Measurements from ENCODE around the gene SEMA4D. TPM values are rescaled to one million over a fixed set of nuclear protein-coding genes. Genes with fewer than 3 reads are reported as not detected.
A peak's percentile ranks its signal among the peaks of the same experiment; 100 is the strongest.
"Not testable (repeated sequence)": the region's sequence is repeated elsewhere in the genome, so short reads cannot be mapped to it uniquely, and the experiment has no call there.

Gene SEMA4D
- total RNA-seq, 1 donor from 2014 or later: 368 TPM

DNA sequence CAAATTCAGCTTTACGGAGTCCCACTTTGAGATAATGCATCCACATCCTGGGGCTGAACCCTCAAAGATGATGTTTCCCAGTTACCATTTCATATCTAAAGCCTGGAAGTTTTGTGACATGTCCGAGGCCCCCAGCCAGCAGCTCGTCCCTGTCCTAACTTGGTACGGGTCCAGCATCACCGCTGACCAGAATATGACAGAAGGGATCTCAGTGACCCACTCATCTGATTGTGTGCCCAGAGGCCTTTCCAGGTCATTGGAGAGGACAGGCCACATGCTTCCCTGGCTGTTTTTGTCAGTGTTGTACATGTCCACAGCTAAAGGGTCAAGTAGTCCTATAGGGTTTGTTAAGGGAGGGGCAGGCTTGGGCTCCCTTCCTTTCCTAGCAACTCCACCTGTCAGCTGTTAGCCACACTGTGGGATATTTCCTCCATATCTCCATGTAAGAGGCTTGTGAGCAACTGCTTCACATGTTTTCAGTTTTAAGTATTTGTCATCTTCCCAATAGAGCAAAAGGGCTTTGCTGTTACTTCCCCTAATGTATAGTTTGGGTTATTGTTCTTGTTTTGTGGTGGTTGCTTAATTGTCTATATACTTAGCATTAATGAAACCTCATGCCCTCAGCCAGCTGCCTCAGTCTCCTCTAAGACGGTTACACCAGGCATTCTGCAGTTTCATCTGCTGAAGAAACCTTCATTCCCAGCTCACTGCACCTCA lies 146.2 kb downstream of the SEMA4D start:
- peaks cover 80% of the 10 kb centered on the region for H3K36me3 Mint-ChIP-seq (ENCODE audit: low read depth)
- intact Hi-C loops (cut with micrococcal nuclease): no loop called here

DNA sequence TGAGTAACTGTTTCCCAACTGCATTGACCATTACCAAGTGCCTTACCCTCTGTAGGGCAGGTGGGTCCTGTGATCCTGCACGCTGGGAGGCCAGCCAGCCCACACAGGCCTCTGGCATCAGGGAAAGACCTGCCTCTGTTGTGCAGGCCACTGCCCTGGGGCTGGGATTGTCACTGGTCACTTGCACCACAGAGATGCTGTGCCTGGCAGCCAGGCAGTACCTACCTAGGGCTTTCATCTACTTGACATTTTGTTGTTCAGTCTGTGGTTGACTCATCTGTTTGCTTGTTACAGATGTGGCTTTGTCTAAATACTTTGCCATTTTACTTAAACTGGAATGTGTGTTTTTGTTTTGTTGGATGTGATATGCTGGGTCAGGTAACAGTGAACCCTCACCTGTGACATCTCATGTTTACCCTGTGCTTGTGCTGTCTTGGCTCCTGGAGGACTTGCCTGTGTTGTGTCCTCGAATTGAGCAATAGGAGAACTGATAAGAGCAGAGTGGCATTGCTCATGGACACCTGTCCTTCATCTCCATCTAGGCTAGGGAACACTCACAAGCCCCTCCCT lies 146.8 kb downstream of the SEMA4D start:
- H3K27ac Mint-ChIP-seq: peak overlapping the region; percentile 54
- H3K36me3 Mint-ChIP-seq (ENCODE audit: low read depth): peaks cover 82% of the 10 kb centered on the region
- no peak for DNase-seq
- H3K27me3 Mint-ChIP-seq: no peaks in the 10 kb centered on the region
- intact Hi-C loops (cut with micrococcal nuclease): no loop called here
- peaks cover 14% of the 10 kb centered on the region for H3K4me1 Mint-ChIP-seq
- no peak overlapping the region for H3K4me3 Mint-ChIP-seq
- no peaks in the 10 kb centered on the region for H3K9me3 Mint-ChIP-seq

More for the DNA sequence above, 146.2 kb downstream of the SEMA4D start:
- no peaks in the 10 kb centered on the region for H3K9me3 Mint-ChIP-seq
- H3K27me3 Mint-ChIP-seq: no peaks in the 10 kb centered on the region
- DNase-seq: no peak
- H3K4me3 Mint-ChIP-seq: peak overlapping the region; percentile 62
- H3K4me1 Mint-ChIP-seq: peaks cover 14% of the 10 kb centered on the region
- peak overlapping the region; percentile 54 for H3K27ac Mint-ChIP-seq

DNA sequence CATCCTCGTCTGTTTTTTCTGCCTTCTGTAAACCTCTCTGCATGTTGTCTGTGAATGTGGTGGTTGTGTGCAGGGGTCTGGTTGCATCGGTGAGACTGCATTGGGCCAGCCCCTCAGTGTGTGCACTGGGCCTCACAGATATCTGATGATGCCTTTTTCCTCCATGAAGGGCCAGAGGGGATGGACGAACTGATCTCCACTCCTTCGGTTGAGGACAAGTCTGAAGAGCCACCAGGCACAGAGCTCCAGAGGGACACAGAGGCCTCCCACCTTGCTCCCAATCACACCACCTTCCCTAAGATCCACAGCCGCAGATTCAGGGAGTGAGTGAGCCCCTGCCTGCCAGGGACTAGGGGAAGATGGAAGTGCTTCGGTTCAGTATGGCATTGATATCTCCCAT lies 148.3 kb downstream of the SEMA4D start:
- intact Hi-C loops (cut with micrococcal nuclease): no loop called here
- peaks cover 81% of the 10 kb centered on the region for H3K36me3 Mint-ChIP-seq (ENCODE audit: low read depth)
- H3K27ac Mint-ChIP-seq: no peak overlapping the region
- no peak overlapping the region for H3K4me3 Mint-ChIP-seq
- DNase-seq: no peak
- H3K9me3 Mint-ChIP-seq: no peaks in the 10 kb centered on the region
- H3K4me1 Mint-ChIP-seq: peaks cover 17% of the 10 kb centered on the region
- no peaks in the 10 kb centered on the region for H3K27me3 Mint-ChIP-seq

DNA sequence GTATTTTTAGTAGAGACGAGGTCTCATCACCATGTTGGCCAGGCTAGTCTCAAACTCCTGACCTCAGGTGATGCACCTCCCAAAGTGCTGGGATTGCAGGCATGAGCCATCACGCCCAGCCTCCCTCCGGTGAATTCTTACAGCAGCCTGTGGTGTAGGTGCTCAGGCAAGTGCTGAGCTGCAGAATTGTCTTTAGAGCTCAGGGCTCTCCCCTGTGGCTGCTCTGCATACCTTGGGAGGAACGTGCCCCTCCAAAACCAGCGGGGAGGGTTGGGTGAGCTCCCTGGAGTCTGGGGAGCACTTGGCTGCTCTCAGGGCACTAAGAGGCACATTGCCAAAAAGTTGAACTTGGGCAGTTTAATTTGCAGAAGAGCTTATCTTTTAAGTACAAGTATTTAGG lies 150.3 kb downstream of the SEMA4D start:
- DNase-seq: no peak
- peak overlapping the region; percentile 13 for H3K27ac Mint-ChIP-seq
- H3K4me3 Mint-ChIP-seq: no peak overlapping the region
- no peaks in the 10 kb centered on the region for H3K27me3 Mint-ChIP-seq
- H3K36me3 Mint-ChIP-seq (ENCODE audit: low read depth): peaks cover 88% of the 10 kb centered on the region
- intact Hi-C loops (cut with micrococcal nuclease): no loop called here
- peaks cover 19% of the 10 kb centered on the region for H3K4me1 Mint-ChIP-seq
- peaks cover 5% of the 10 kb centered on the region for H3K9me3 Mint-ChIP-seq

- intact Hi-C loops (cut with micrococcal nuclease): no loop called here
- Mint-ChIP-seq H3K4me1 (peaks cover 13% of the 10 kb centered on the region), H3K36me3 (ENCODE audit: low read depth) (peaks cover 89% of the 10 kb centered on the region), H3K9me3 (peaks cover 5% of the 10 kb centered on the region), H3K4me3 (no peak overlapping the region), H3K27me3 (no peaks in the 10 kb centered on the region), H3K27ac (no peak overlapping the region)
- no peak for DNase-seq
Measured at GRCh38 chr9:89346696-89347095, 151.2 kb downstream of the SEMA4D start.

DNA sequence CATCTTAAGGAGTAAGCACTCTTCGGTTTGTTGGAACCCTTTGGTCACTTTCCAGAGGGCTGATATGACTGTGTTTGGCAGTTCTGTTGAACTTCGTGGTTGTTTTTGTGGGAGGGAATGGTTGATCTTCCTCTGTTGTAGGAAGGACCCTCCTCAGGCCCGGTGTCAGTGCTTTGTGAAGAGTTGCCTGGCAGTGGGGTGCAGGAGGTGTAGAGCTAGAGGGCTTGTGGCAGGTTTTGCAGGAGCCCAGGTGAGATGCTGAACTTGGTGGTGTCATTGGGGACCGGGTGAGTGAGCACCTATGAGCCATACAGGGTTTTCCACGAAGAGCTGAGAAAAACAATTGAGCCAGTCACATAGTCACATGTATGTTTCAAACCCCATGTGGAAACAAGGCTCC lies 152.4 kb downstream of the SEMA4D start:
- H3K36me3 Mint-ChIP-seq (ENCODE audit: low read depth): peaks cover 87% of the 10 kb centered on the region
- no peaks in the 10 kb centered on the region for H3K27me3 Mint-ChIP-seq
- H3K4me1 Mint-ChIP-seq: peaks cover 15% of the 10 kb centered on the region
- no peak overlapping the region for H3K27ac Mint-ChIP-seq
- peaks cover 5% of the 10 kb centered on the region for H3K9me3 Mint-ChIP-seq
- DNase-seq: no peak
- intact Hi-C loops (cut with micrococcal nuclease): no loop called here
- H3K4me3 Mint-ChIP-seq: no peak overlapping the region

DNA sequence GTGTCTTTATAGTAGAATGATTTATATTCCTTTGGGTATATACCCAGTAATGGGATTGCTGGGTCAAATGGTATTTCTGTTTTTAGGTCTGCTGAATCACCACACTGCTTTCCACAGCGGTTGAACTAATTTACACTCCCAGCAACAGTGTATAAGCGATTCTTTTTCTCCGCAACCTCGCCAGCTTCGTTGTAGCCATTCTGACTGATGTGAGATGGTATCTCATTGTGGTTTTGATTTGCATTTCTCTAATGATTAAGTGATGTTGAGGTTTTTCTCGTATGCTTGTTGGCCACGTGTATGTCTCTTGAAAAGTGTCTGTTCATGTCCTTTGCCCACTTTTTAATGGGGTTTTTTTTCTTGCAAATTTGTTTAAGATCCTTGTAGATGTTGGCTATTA lies 154.1 kb downstream of the SEMA4D start:
- not testable (repeated sequence) for H3K9me3 Mint-ChIP-seq, DNase-seq, H3K27me3 Mint-ChIP-seq, H3K27ac Mint-ChIP-seq, H3K4me3 Mint-ChIP-seq
- peaks cover 87% of the 10 kb centered on the region for H3K36me3 Mint-ChIP-seq (ENCODE audit: low read depth)
- intact Hi-C loops (cut with micrococcal nuclease): loop anchor here (5.0 kb wide), 1 partner anchor 68 kb away; no protein-coding TSS in a partner anchor
- H3K4me1 Mint-ChIP-seq: peaks cover 25% of the 10 kb centered on the region

- Mint-ChIP-seq H3K36me3 (ENCODE audit: low read depth) (peaks cover 87% of the 10 kb centered on the region), H3K27ac (no peak overlapping the region), H3K27me3 (no peaks in the 10 kb centered on the region), H3K9me3 (peaks cover 5% of the 10 kb centered on the region), H3K4me3 (no peak overlapping the region), H3K4me1 (peaks cover 29% of the 10 kb centered on the region)
- no peak for DNase-seq
- intact Hi-C loops (cut with micrococcal nuclease): loop anchor here (5.0 kb wide), 1 partner anchor 69 kb away; no protein-coding TSS in a partner anchor
Measured at GRCh38 chr9:89342948-89343347, 155.0 kb downstream of the SEMA4D start.

DNA sequence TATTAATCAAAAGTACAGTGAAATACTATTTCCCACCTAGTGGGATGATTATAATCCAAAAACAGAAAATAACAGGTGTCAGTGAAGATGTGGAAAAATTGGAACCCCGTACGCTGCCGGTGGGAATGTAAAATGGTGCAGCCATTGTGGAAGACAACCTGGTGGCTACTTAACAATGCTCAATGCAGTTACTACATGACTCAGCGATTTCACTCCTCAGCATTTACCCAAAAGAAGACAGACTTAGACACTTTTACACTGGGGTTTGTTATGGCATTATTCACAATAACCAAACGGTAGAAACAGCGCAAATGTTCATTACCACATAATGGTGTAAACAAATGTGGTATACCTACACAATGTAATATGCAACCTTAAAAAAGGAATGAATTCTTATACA lies 155.7 kb downstream of the SEMA4D start:
- H3K27ac Mint-ChIP-seq: no peak overlapping the region

GRCh38 chr9:89340332-89340731 lies 157.6 kb downstream of the SEMA4D start:
- peaks cover 77% of the 10 kb centered on the region for H3K36me3 Mint-ChIP-seq (ENCODE audit: low read depth)
- intact Hi-C loops (cut with micrococcal nuclease): loop anchor here (2.0 to 5.0 kb wide), 2 partner anchors 22 to 72 kb away; partner anchors contain the start of gene SECISBP2
- H3K9me3 Mint-ChIP-seq: peaks cover 5% of the 10 kb centered on the region
- peaks cover 29% of the 10 kb centered on the region for H3K4me1 Mint-ChIP-seq
- H3K27ac Mint-ChIP-seq: peak overlapping the region; percentile 73
- DNase-seq: no peak
- no peaks in the 10 kb centered on the region for H3K27me3 Mint-ChIP-seq
- peak overlapping the region; percentile 20 for H3K4me3 Mint-ChIP-seq

More for the DNA sequence above, 155.7 kb downstream of the SEMA4D start:
- peaks cover 32% of the 10 kb centered on the region for H3K4me1 Mint-ChIP-seq
- H3K4me3 Mint-ChIP-seq: no peak overlapping the region
- H3K27me3 Mint-ChIP-seq: no peaks in the 10 kb centered on the region
- H3K36me3 Mint-ChIP-seq (ENCODE audit: low read depth): peaks cover 90% of the 10 kb centered on the region
- intact Hi-C loops (cut with micrococcal nuclease): loop anchor here (5.0 kb wide), 1 partner anchor 70 kb away; no protein-coding TSS in a partner anchor
- peaks cover 5% of the 10 kb centered on the region for H3K9me3 Mint-ChIP-seq
- no peak for DNase-seq

DNA sequence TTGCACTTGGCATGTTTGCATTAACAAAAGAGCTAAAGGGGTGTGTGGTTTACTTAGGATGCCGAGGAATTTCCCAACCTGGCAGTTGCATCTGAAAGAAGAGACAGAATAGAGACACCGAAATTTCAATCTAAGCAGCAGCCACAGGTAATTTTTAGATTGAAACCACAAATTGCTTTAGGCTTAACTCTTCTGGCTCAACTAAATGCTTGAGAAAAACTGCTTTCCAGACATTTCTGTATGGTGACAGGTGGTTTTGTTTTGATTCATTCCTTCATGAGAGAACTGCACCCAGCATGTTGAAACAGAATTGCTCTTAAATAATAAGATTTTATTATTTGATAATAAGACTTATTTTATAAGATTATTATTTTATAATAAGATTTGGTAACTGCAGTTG lies 158.1 kb downstream of the SEMA4D start:
- H3K4me1 Mint-ChIP-seq: peaks cover 29% of the 10 kb centered on the region
- peaks cover 5% of the 10 kb centered on the region for H3K9me3 Mint-ChIP-seq
- no peaks in the 10 kb centered on the region for H3K27me3 Mint-ChIP-seq
- H3K4me3 Mint-ChIP-seq: no peak overlapping the region
- intact Hi-C loops (cut with micrococcal nuclease): loop anchor here (2.0 to 5.0 kb wide), 2 partner anchors 21 to 72 kb away; partner anchors contain the start of gene SECISBP2
- H3K36me3 Mint-ChIP-seq (ENCODE audit: low read depth): peaks cover 74% of the 10 kb centered on the region
- peak overlapping the region; percentile 73 for H3K27ac Mint-ChIP-seq
- no peak for DNase-seq

DNA sequence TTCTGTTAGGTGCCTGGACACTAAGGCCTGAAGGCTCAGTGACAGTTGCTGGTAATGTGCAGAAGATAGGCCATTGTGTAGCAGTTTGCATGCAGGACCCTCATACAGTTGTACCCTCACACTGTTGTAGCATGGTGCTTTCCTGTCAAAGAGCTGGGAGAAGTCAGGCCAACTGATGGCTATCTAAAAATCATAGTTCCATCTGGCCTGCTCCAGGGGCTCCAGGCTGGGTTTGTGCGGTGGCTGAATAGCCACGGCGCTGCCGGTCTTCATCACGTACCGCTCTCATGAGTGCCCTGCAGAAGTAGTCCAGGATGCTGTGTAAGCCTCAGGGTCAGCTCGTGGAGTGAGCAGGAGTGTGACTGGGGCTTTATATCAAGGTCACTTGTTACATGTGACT lies 167.4 kb downstream of the SEMA4D start:
- DNase-seq: no peak
- H3K9me3 Mint-ChIP-seq: no peaks in the 10 kb centered on the region
- no peaks in the 10 kb centered on the region for H3K27me3 Mint-ChIP-seq
- H3K4me1 Mint-ChIP-seq: peaks cover 8% of the 10 kb centered on the region
- peaks cover 58% of the 10 kb centered on the region for H3K36me3 Mint-ChIP-seq (ENCODE audit: low read depth)
- intact Hi-C loops (cut with micrococcal nuclease): no loop called here
- H3K27ac Mint-ChIP-seq: no peak overlapping the region
- no peak overlapping the region for H3K4me3 Mint-ChIP-seq

DNA sequence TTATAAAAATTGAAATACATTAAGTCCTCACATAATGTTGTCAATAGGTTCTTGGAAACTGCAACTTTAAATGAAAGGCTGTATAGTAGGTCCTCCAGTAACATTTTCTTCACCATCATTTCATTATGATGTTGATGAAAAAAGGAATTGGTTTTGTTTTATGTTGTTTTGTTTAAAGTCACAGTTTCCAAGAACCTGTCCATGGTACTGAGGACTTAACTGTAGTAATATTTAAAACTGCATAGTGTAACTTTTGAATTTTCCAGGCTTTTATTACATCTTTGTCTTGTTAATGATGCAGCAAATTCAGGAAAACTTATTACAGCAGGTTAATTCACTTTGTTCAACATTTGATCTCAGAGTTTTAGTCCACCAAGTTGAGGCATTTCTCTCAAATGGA lies 168.0 kb downstream of the SEMA4D start:
- Mint-ChIP-seq H3K27ac (no peak overlapping the region), H3K9me3 (no peaks in the 10 kb centered on the region), H3K36me3 (ENCODE audit: low read depth) (peaks cover 57% of the 10 kb centered on the region), H3K27me3 (no peaks in the 10 kb centered on the region), H3K4me1 (peaks cover 8% of the 10 kb centered on the region), H3K4me3 (no peak overlapping the region)
- no peak for DNase-seq
- intact Hi-C loops (cut with micrococcal nuclease): no loop called here

- Mint-ChIP-seq H3K4me3 (no peak overlapping the region), H3K36me3 (ENCODE audit: low read depth) (peaks cover 46% of the 10 kb centered on the region), H3K9me3 (no peaks in the 10 kb centered on the region), H3K27me3 (no peaks in the 10 kb centered on the region), H3K27ac (no peak overlapping the region), H3K4me1 (peaks cover 5% of the 10 kb centered on the region)
- no peak for DNase-seq
- intact Hi-C loops (cut with micrococcal nuclease): no loop called here
Measured at GRCh38 chr9:89328064-89328463, 169.8 kb downstream of the SEMA4D start.

Measured in activated CD4-positive, alpha-beta T cell treated with anti-CD3 and anti-CD28 coated beads, Interleukin-2, amount 10 ng/mL, durations not matched to agents 24 days and 14 days (primary cell).